ENCODE data around the gene MRPS5.
"Not testable (repeated sequence)": the region's sequence is repeated elsewhere in the genome, so short reads cannot be mapped to it uniquely, and the experiment has no call there.

The MRPS5 gene

GRCh38 chr2:95121407-95122196, at the start of gene MRPS5:
Gene MRPS5 (minus strand): TSS chr2:95121808. CDS start chr2:95121791, 17 bp downstream.
- peak; percentile 52 for DNase-seq

DNA sequence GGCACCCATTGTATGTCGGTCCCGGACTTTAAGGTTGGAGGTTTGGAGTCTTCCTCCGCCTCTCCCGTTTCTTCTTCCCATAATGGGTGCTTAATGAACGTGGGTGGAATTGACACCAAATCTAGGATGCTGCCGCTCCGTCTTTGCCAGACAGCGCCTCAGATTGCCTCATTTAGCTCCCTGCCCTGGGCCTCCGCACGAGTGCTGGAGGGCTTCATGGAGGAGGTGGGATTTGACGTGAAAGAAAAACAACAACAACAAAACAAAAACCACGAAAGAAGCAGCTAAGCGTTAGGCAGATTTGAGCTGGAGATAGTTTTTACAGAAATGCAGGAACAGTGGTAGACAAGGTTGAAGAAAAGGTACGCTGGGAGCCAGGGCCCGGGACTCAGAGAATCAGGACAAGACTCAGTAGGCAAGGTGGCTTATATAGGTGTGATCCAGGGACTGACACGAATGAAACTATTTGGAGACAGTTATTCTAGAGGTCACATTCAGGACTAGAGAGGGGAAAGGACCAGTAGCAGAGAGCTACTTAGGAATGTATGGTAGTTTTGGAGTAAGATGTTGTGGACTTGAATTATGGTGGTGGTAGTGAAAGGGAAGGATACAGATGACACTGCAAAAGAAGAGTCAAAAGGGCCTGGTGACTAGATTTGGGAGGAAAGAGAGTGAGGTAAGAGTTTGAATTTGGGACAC, 44.6 kb upstream of the MRPS5 start:
- DNase-seq: no peak

DNA sequence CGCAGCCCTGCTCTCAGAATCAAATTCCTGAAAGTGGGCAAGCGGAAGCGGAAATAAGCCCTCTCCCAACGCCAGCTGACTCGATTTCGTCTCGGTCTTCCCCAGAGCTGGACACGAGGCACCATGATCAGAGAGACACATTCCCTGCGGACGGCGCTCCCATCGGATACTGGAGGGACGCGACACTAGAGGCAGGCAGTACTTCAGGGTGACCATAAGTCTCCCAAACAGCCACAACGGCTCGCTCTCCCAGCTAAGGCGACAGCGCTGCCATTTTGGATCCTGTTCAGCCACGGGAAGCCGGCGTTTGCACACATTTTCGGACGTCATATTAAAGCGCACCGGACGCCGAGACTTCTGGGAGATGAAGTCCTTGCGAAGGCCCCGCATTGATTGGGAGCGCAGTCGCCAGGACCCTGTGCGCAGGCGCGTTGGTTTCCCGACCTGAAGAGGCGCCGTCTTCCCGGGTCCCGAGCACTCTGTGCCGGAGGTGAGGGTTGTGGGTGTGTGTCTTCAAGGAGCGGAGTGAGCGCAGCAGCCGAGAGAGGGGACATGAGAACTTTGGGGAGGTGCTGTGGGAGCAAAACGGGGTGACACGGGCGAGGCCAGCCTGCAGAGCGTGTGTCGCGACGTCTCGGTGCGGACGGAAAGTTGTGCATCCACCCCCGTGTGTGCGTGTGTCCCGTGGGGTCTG, 43.9 kb upstream of the MRPS5 start, which contains the start of gene ZNF2:
TSS of gene ZNF2 (plus strand) at position 439 of the 694 bp plus-strand sequence. CDS start 10,418 bp downstream, outside the sequence.
- peak; percentile 93 for DNase-seq

- DNase-seq: no peak
Measured at GRCh38 chr2:95165030-95165370, 43.4 kb upstream of the MRPS5 start.

DNA sequence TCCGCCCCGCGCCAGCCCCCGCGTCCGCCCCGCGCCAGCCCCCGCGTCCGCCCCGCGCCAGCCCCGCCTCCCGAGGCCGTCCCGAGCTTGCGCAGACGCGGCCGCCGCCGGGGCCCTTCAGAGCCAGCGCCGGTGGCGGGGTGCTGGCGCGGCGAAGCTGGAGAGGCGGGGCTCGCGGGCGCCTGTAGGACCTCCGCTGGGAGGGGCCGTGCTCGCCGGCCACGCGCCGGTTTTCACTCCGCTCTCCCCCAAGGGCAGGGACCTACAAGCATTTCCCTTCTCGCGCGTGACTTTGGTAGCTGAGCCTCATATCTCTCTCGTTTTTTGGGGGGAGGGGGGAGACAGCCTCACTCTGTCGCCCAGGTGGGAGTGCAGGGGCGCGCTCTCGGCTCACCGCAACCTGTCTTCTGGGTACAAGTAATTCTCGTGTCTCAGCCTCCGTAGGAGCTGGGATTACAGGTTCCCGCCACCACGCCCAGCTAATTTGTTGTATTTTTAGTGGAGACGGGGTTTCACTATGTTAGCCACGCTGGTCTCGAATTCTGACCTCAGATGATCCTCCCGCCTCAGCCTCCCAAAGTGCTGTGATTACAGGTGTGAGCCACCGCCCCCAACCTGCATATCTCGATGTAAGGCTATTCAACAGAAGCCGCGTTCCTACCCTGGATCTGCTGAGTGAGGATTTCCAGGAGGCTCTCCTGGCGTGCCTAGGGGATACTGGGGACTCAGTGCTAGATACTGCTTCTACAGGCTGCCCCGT, 38.3 kb upstream of the MRPS5 start, which contains the start of gene ZNF514:
TSS of gene ZNF514 (minus strand) at position 159 of the 760 bp plus-strand sequence. CDS start 6,595 bp downstream, outside the sequence.
- DNase-seq: peak; percentile 11

DNA sequence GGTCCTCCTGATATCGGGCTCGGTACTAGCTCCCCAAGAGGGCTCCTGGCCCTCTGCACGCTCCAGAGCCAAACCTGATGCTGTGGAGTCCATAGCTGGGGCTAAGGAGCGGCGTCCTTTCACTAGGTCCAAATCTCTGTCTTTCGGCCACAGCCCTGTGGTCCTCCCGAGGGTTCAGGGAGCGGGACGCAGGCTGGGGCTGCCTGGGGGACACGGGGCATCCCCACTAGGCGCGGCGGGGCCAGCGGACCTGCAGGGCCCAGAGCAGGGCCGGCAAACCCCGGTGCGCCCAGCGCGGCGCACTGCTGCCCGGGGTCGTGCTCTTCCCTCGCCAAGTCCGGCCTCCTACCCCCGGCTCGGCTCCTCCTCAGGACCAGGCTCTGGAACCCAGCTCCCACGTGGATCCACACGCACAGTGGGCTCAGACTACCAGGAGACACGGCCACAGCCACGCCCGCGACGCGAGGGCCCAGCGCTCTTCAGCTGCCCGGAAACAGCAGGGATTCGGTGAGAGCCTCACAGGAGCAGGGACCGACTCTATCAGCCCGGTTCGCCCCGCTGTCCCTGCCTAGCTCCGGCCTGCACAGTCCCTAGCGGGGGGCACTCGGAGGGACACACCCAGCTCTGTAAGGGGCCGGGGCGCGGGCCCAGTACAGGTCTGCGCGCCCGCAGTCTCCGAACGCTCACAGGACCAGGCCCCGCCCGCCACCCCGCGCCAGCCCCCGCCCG, 37.4 kb upstream of the MRPS5 start:
- no peak for DNase-seq

DNA sequence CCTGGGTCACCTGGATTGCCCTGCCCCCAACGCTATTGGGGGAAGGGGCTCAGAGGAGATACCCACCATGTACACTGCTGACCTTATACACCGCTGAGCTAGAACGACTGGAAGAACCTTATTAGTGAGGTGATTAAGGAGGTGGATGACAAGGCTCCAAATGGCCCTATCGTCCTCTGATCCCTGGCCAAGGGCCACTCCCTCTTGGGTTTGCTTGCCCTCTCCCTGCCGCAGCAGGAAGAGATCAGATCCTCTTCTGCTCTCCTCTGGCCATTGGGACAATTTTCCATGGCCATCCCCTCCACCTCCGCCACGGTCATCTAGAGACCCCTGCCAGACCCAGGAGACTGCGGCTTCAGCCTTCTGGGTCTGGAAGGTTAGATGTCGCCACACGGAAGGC, 36.8 kb upstream of the MRPS5 start:
- DNase-seq: no peak

DNA sequence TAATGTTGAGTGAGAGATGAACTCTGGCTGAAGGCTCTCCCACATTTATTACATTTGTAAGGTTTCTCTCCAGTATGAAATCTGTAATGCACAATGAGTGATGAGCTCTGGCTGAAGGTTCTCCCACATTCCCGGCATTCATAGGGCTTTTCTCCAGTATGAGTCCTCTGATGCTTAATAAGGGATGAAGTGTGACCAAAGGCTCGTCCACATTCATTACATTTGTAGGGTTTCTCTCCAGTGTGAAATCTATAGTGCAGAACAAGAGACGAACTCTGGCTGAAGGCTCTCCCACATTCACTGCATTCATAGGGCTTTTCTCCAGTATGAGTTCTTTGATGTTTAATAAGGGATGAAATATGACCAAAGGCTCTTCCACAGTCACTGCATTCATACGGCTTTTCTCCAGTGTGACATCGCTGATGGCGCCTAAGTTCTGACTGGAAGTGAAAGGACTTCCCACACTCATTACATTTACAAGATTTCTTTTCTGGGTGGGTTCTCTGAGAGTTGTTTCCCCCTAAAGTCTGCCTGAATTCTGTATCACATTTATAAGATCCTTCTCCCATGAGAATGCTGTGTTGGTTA, 27.9 kb upstream of the MRPS5 start:
- DNase-seq: no peak

DNA sequence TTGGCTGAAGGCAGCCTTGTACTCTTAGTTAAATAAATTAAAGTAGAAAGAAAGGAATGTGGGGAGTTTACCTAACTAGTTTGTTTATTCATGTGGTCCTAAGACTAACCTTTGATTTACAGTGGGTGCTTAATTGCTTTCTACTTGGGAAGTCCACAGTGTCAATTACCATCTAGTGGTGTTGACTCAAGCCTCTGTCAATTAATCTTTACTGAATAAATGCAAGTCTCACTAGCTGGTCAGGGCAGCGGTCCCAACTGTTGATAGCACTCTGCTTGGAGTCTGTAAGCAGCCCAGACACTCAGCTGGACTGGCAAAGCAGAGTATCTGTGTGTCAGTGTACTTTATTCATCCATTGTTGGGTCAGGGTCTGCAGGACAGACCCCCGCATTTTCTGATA, 22.2 kb upstream of the MRPS5 start:
- no peak for DNase-seq

- no peak for DNase-seq
Measured at GRCh38 chr2:95138702-95139101, 17.1 kb upstream of the MRPS5 start.

DNA sequence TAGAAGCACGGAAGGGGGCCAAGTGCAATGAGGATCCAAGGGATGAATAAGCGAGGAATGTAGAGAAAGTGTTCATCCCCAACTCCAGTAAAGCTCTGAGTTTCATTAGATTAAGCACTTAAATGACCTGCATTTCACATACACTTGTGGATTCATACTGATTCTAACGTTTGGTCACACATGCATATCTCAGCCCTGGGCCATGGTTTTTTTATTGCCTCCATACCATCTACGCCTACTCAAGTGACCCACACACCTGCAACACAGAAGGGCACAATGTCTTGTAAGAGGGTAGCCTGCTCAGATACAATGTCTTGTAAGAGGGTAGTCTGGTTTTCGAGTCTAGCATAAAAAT, 566 bp upstream of the MRPS5 start:
- DNase-seq: no peak

DNA sequence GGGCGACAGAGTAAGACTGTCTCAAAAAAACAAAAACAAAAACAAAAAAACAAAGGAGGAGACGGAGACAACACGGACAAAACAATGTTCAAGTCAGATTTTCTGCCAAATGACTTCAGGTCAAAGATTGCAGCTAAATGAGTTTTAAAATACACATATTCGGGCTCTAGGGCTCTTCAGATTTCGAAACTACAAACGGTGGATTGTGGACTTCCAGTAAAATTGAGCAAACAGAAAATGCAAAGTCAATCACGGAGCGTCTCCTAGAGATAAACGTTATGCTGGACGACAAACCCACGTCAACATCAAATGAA, 558 bp downstream of the MRPS5 start:
- no peak for DNase-seq

DNA sequence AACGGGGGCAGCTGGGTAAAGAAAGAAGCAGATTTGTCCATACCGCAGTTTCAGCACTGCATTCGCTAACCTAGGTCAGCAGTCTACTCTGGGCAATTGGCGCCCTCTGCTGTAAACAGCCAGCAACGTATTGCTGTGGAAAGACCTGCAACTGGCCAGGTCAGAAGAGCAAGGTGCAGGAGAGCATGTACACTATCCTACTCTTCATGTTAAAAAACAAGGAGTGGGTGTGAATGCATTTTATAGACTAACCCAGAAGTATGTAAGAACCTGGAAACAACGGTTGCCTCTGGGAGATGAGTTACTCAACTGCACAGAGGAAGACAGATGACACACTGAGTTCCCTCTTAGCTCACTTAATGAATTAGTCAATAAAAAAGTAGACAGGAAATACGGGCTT, 6.2 kb downstream of the MRPS5 start:
- DNase-seq: peak; percentile 20

GRCh38 chr2:95113464-95113863, 8.1 kb downstream of the MRPS5 start:
- no peak for DNase-seq

DNA sequence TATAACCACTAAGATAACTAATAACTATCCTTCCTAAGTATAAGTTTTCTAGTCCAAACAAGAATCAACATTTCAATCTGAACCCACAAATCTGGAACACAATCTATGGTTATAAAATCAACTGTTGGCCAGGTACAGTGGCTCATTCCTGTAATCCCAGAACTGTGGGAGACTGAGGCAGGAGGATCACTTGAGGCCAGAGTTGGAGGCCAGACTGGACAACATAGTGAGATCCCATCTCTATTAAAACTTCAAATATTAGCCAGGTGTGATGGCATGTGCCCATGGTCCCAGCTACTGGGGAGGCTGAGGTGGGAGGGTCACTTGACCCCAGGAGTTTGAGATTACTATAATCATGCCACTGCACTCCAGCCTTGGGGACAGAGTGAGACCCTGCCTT, 11.2 kb downstream of the MRPS5 start:
- DNase-seq: no peak

GRCh38 chr2:95109260-95109659, 12.3 kb downstream of the MRPS5 start:
- DNase-seq: no peak

DNA sequence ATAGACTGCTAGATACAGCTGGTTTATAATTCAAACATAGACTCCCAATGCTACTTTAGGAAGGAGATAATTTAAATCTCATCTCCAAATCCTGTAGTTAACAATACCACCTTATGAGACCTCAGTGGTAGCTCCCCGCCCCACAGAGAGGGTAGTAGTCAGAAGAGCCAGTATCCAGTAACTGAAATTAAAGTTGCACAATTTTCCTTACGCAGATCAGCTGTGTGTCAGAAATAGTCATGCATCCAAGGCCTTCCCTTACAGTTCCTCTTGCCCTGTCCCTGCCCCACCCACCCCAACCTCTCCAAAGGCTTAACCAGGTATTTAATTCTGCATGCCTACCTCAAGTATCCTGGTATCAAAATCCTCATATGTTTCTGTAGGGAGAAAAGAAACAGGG, 15.5 kb downstream of the MRPS5 start:
- DNase-seq: no peak

GRCh38 chr2:95104606-95105005, 17.0 kb downstream of the MRPS5 start:
- DNase-seq: no peak

DNA sequence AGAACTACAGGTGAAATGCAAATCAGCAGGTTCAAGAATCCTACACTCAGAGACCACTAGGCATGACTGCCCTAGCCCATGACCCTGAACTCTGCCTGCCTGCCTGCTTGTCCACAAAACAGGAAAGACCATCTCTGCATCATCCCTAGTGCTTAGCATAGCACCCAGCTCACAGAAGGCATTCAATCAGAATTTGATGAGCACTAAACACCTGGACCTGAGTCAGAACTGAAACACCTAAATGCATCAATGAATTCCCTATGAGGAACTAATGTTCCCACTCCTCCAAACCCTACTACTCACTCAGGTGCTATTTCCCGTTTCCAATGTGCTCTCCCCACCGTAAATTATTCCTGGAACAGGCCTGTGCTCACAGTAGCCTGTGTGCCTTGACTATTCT, 21.7 kb downstream of the MRPS5 start:
- no peak for DNase-seq

DNA sequence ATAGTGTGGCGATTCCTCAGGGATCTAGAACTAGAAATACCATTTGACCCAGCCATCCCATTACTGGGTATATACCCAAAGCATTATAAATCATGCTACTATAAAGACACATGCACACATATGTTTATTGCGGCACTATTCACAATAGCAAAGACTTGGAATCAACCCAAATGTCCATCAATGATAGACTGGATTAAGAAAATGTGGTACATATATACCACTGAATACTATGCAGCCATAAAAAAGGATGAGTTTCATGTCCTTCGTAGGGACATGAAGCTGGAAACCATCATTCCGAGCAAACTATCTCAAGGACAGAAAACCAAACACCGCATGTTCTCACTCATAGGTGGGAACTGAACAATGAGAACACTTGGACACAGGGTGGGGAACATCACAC, 23.3 kb downstream of the MRPS5 start:
- not testable (repeated sequence) for DNase-seq

DNA sequence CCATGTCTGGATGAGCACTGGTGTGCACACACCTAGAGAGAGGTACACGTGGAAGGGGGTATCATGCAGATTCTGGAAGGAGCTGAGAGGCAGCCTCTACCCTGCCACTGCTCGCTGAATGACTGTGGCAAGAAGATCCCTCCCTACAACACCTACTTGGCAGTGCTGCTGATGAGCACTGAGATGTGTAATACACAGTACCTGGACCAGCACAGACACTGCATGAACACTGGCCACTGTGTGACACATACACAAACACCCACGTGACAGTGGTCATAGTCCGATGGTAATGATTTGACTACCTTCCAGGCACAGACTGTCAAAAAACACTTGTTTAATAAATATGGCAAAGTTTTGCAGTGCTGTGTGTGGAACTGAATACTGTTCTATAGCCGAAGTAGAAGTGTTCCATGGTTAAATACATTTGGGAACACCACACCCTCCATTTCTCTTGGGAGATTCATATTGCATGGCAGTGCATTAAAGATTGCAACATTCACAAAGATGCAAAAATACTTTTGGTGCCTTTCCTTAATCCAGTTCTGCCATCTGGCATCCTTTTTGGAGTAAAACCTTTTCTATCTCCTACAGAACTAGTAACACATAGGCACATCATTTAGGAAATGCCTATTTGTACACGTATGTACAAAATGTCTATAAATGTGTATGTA, 29.6 kb downstream of the MRPS5 start:
- DNase-seq: no peak

DNA sequence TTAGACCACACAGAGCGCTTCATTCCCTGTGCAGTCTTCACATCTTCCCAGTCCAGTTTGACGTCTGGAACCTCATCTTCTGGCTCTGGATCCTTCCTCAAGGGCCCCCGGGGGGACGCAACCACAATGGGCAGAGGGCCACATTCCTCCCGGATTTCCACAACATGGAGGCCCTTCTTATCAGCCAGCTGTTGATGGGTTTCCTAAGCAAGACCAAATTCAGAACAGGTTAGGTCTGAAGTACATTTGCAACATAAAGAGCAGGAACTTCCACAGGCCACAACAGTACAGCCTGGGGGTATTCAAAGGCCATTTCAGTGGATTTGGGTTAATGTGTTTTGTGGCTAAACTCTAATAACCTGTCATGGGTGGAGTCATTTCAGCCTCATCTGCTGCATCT, 34.2 kb downstream of the MRPS5 start:
- DNase-seq: no peak
